HG03095 (cell line): ENCODE results near the gene DHRS7C.

Experiments used
- ATAC-seq: cut with Tn5 transposase; IDR thresholded peaks from one replicate; pipeline ENCODE4 v1.9.1; 2021; ENCODE audit warnings: moderate library complexity; ENCODE audit not compliant: unreplicated experiment

The DHRS7C gene

GRCh38 chr17:9767432-9767991 is 23.9 kb downstream of the DHRS7C start:
- no peak for ATAC-seq

DNA sequence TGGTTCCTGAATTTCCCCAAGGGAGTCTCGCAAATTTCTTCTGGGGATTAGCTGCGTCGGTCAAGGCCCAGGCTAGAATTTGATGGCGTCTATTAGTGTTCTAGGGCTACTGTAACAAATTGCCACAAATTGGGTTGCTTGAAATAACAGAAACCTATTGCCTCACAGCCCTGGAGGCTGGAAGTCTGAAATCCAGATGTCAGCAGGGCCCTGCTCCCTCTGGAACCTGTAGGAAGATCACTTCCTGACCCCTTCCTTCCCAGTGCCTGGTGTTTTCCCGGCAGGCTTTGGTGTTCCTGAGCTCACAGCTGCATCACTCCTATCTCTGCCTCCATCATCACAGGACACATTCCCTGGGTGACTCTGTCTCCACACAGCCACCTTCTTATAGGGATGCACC is 24.4 kb downstream of the DHRS7C start:
- no peak for ATAC-seq

DNA sequence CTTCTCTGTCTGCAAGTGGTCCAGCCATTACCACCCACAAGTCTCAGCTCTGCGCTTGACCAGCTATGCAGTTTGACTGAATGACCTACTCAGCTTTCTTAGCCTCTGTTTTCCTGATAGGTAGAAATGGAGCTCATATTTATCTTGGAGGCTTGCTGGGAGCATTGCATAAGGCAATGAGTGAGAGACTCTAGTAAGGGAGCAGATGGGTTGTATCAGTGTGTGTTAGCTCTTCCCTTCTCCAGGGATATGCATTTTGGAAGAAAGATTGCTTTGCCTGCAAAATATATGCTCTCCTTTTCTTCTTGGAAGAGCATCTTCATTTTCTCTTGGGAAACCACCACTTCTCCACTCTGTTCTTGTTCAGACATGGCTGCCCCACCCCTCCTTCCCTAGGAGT is 26.1 kb downstream of the DHRS7C start:
- no peak for ATAC-seq

- no peak for ATAC-seq
Observed at GRCh38 chr17:9763643-9764042, 27.7 kb downstream of the DHRS7C start.

GRCh38 chr17:9760266-9760665 is 31.1 kb downstream of the DHRS7C start:
- ATAC-seq, result no peak

DNA sequence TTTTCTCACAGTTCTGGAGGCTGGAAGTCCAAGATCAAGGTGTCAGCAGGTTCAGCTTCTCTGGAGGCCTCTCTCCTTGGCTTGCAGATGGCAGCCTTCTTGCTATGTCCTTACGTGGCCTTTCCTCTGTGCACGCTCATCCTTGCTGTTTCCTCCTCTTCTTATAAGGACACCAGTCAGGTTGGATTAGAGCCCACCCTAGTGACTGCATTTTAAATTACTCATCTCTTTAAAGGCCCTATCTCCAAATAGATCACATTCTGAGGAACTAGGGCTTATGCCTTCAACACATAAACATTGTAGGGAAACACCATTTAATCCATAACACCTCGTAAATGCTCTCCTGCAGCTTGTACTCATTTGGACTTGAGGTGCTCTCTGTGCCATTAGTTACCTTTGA is 36.3 kb downstream of the DHRS7C start:
- ATAC-seq, result no peak

DNA sequence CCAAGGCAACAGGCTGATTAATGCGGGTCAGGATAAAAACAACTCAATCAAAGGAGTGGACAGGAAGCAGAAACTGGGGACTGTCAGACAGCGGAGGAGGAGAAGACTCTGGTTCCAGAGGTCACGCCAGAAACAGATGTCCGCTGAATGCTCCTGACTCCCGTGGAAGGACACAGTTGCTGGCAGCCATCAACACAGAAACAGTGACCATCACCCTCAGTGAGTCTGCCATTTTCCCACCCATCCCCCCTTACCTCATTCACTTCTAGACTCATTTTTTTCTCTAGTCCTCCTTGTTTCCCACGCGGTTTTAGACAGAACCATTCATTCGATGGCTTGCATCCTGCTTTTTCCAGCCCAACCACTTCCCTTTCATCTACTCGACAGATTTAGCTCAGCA is 40.9 kb downstream of the DHRS7C start:
- no peak for ATAC-seq

DNA sequence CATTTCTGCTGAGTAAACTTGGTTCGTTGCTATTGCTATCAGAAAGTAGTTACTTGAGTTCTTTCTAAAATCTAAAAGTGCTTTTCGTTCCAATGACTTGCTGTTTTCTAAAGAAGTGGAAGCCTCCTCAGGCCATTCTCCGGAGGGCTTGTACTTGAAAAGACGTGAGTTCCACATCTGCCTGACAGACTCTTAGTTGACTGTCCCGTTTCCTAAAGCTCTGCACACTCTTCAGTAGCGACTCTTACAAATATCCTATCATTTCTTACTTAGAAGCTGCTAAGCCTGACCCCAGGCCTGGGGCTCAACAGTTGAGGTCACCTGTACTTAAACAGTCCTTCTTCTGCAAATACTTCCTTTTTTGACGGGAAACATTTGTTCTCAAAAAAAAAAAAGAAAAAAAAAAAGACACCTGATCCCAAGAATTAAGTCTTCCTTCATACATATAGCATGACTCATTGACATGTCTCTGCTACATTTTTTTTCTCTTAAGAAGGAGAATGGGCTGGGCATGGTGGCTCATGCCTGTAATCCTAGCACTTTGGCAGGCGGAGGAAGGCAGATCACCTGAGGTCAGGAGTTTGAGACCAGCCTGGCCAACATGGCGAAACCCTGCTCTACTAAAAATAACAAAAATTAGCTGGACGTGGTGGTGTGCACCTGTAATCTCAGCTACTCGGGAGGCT is 61.5 kb downstream of the DHRS7C start:
- ATAC-seq, result no peak

DNA sequence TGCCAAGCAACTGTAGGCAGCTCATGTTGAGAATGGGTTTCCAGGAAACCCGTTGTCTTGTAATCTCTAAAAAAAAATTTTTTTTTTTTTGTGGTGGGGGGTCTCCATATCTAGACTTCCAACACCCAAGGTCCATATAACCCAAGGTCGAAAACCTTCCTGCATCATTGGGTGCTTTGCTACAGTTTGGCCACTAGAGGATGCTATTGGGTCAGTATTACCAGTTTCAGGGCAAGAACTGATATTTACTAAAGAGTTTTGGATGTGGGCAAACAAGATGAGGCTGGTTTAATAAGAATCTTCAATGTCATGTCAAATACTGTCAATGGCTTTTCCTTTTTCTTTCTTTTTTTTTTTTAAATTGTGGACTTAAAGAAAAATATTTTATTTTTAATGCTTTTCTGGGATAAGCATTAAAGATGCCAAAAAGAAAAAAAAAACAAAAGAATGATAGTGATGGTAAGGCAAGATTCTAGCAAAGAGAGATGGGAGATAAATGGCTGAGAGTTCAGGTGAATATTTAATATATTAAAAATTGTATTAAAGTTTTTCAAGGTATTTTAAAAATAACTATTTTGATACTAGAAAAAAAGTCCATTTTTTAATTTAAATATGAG is 62.2 kb downstream of the DHRS7C start:
- ATAC-seq, result no peak

DNA sequence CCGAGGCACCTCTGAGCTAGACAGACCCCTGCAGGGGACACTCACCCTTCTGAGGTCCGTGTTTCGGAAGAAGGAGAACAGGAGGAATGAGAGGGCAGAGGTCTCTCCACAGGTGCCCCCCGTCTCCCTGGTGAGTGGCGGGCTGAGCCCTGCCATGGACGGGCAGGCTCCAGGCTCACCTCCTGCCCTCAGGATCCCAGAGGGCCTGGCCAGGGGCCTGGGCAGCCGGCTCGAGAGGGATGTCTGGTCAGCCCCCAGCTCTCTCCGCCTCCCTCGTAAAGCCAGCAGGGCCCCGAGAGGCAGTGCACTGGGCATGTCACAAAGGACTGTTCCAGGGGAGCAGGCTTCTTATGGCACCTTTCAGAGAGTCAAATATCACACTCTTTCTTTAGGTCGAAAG is 62.8 kb downstream of the DHRS7C start:
- ATAC-seq, result no peak

DNA sequence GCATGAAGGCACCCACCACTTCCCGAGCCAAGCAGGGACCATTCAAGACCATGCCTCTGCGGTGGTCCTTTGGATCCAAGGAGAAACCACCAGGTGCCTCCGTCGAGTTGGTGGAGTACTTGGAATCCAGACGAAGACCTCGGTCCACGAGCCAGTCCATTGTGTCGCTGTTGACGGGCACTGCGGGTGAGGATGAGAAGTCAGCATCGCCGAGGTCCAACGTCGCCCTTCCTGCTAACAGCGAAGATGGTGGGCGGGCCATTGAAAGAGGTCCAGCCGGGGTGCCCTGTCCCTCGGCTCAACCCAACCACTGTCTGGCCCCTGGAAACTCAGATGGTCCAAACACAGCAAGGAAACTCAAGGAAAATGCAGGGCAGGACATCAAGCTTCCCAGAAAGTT is 63.4 kb downstream of the DHRS7C start:
- no peak for ATAC-seq

GRCh38 chr17:9726291-9726690 is 65.1 kb downstream of the DHRS7C start:
- ATAC-seq, result no peak

DNA sequence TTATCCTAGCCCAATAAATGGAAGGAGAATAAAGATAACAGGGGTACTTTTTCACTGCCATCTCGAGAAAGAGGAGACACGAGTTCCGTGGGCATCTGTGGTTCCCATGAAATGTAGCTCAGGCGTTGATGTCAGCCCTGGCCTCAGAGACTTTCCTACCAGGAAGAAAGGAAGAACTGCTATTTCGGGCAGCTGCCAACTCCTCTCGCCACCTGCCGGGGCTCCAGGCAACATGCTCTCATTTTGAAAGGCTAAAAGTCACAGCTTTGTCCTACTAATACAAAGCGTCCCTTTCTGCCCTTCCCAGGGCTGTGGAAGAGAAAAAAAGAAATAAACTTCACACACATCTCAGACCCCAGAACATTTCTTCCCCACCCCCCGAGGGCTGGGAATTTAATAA is 65.8 kb downstream of the DHRS7C start:
- ATAC-seq, result no peak
